HG03439 (cell line): ENCODE data around the gene BCL3.

Experiments
- ATAC-seq: cut with Tn5 transposase; IDR thresholded peaks from one replicate; pipeline ENCODE4 v1.9.1; 2021; ENCODE audit warnings: mild to moderate bottlenecking, moderate library complexity; ENCODE audit not compliant: unreplicated experiment

Gene BCL3

DNA sequence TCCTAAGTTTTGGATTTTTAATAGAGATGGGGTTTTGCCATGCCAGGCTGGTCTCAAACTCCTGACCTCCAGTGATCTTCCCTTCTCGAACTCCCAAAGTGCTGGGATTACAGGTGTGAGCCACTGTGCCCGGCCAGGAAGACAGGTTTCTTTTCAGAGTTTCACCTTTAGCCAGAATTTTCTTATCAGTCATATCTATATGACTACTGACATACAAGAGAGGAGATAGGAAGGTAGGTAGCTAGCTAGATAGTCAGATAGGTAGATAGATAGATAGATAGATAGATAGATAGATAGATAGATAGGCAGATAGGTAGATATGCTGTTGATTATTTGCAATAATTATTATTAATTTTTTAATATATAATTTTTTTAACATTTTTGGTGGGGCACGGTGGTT is 36.8 kb downstream of the BCL3 start:
- no peak for ATAC-seq

DNA sequence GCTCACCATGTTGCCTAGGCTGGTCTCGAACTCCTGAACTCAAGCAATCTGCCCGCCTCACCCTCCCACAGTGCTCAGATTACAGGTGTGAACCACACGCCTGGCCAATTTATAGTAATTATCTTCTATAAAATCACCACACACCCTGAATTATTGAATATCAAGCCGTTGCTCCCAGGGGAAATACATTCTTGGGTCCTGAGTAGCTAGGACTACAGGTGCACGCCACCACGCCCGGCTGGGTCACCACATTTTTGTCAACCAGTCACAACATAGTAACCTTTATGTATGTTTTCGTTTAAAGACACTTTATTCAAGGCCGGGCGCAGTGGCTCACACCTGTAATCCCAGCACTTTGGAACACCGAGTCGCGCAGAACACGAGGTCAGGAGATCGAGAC is 37.5 kb downstream of the BCL3 start:
- no peak for ATAC-seq

DNA sequence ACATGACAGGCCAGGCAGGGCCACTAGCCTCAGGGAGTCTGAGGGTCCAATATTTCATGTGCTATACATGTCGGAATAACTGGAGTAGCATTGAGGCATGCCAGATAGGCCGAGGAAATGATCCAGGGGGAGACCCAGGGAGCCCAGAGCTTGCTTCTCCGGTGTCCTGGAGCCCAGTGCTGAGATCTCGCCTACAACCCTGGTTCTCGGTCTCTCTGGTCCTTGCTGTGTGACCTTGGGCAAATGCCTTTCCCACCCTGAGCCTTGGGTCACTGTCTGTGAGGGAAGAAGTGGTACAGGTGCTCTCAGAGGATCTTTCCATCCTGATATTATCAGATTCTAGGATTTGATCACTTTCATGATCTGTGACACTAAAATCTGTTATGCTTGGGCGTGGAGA is 40.5 kb downstream of the BCL3 start:
- no peak for ATAC-seq

GRCh38 chr19:44789943-44790483 is 41.5 kb downstream of the BCL3 start:
- ATAC-seq, result no peak

DNA sequence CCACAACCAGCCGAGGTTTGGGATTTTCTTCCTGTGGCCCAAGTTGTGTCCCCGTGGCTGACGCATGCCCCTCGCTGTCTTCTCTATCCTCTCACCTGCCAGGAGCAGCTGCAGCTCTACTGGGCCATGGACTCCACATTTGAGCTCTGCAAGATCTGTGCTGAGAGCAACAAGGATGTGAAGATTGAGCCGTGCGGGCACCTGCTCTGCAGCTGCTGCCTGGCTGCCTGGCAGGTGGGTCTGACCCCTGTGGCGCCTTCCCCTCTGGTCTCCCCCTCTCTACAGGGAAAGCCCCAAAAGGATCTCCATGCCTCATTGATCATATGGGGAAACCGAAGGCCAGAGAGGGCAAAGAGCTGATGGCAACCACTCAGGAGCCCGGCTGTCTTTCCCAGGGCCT is 43.8 kb downstream of the BCL3 start:
- ATAC-seq, result no peak

DNA sequence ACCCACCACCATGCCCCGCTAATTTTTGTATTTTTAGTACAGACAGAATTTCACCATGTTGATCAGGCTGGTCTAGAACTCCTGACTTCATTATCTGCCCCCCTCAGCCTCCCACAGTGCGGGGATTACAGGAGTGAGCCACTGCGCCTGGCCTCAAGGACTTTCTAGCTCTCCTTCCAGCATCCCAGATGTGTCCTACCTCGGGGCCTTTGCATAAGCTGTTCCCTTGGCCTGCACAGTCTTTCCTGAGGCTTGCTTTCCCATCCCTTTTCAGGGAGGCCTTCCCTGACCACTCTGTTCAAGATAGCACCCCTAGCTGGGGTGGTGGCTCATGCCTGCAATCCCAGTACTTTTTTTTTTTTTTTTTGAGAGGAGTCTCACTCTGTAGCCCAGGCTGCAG is 46.1 kb downstream of the BCL3 start:
- no peak for ATAC-seq

GRCh38 chr19:44795398-44795987 is 47.0 kb downstream of the BCL3 start:
- no peak for ATAC-seq

GRCh38 chr19:44796701-44797115 is 48.2 kb downstream of the BCL3 start:
- no peak for ATAC-seq

DNA sequence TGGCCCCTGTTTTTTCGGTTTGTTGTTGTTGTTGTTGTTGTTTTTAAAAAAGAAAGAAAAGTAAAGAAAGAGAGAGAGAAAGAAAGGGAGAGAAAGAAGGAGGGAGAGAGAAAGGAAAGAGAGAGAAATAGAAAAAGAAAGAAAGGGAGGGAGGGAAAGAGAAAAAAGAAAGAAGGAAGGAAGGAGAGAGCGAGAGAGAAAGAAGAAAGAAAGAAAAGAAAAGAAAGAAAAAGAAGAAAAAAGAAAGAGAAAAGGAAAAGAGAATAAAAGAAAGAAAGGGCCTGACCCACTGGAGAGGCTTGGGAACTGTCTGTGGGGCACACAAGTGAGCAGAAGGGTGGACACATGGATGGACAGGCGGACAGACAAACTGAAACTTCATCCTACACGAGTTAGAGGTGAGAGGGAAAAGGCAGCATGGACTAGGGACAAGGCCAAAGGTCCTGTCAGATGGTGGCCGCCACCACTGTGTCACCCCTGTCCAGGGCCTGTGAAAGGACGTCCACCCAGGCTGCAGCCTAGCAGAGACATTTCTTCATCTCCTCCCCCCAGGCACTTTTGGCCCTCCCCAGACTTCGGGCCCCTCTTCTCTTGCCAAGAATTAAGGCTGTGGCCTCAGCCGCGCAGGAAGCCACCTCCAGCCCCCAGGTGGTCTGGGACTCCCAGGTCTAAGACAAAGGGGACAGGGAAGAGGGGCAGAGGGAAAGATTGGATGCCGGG is 51.3 kb downstream of the BCL3 start:
- ATAC-seq, result no peak

GRCh38 chr19:44800461-44800860 is 52.0 kb downstream of the BCL3 start:
- ATAC-seq, result no peak

DNA sequence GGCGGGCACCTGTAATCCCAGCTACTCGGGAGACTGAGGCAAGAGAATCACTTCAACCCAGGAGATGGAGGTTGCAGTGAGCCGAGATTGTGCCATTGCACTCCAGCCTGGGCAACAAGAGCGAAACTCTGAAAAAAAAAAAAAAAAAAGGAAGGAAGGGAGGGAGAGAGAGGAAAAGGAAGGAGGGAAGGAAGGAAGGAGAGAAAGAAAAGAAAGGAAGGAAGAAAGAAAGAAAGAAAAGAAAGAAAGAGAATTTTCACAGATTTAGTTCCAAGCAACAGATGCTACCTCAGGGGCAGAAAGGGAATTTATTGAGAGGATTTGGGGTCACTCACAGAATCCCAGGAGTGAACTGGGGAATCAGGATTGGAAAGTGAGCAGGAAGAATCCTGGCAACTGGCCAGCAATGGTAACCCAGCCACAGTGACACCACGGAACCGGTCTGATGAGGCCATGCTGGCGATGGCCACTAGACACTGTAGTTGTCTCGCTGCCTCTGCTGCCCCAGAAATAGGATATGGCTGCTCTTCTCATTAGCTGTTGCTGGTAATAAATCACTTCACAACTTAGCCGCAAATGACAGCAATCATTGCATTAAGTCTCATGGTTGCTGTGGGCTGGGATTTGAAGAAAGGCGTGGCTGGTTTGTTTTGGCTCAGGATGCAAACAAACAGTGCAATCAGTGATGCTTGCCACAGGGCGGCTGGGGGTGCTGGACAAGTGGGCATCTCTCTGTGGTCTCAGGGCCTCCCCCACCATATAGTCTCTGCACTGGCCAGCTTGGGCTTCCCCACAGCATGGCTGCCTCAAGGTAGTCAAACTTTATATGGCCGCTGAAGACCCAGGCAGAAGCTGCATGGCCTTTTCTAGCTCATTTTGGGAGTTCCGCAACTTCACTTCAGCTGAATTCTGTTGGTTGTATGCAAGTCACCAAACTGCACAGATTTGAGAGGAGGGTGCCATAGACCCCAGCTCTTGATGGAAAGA is 55.2 kb downstream of the BCL3 start:
- ATAC-seq, result no peak

GRCh38 chr19:44806291-44806690 is 57.8 kb downstream of the BCL3 start:
- no peak for ATAC-seq

DNA sequence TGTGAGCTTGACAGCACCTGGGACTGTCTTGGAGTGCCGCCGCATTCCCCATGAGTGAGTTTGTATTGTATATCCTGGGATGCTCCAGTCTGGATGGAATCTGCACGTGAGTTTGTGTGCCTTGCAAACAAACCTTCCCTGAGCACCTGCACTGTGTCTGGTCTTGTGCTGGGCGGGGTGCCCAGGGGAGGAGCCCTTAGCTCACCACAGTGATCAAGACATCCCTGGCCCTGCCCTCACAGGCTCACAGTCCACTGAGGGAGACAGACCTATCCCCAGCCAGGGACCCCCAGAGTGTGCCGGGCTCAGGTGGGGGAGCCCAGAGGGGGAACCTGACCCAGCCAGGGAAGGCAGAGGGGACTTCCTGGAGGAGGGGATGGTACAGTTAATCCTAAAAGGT is 58.7 kb downstream of the BCL3 start:
- ATAC-seq, result no peak

- ATAC-seq, result no peak
Measured at GRCh38 chr19:44807652-44808462, 59.3 kb downstream of the BCL3 start.

- no peak for ATAC-seq
Measured at GRCh38 chr19:44808463-44809371, 60.2 kb downstream of the BCL3 start, which contains the start of gene BCAM. BCAM (plus strand) TSS chr19:44809103; CDS start chr19:44809125, 22 bp downstream.
